Lung (tissue), 12 donors: ENCODE results near the gene GGCT. TPM values are rescaled to one million over a fixed set of nuclear protein-coding genes. Genes with fewer than 3 reads are reported as not detected.
"Not testable (repeated sequence)": the region's sequence is repeated elsewhere in the genome, so short reads cannot be mapped to it uniquely, and the experiment has no call there.

Experiments
- ATAC-seq: fragments of 200-7000 bp; cut with Tn5 transposase; one replicate; pipeline ENCODE4 v1.9.1; 2020; ENCODE audit warnings: moderate number of reproducible peaks; ENCODE audit not compliant: insufficient read depth, low FRiP score
- DNase-seq, 3 donors: peaks; one replicate each; pipeline ENCODE4 v3.0.0-alpha.2; 2013 to 2017
- H3K27ac ChIP-seq, 2 donors: one replicate each; pipeline ENCODE4 v1.5.1; 2013; ENCODE audit warnings: mild to moderate bottlenecking in 2 of 2, moderate library complexity in 2 of 2, control low read depth in 1 of 2, inconsistent platforms in 1 of 2, low read depth in 1 of 2, low read length in 1 of 2
- H3K27me3 ChIP-seq, 3 donors: one replicate each; pipeline ENCODE4 v1.5.1; 2013; ENCODE audit warnings: low read length in 2 of 3; ENCODE audit not compliant: control insufficient read depth in 3 of 3, insufficient read depth in 3 of 3
- H3K36me3 ChIP-seq, 4 donors: one replicate each; pipeline ENCODE4 v1.5.1; 2013; ENCODE audit warnings: low read length in 4 of 4, mild to moderate bottlenecking in 1 of 4, moderate library complexity in 1 of 4; ENCODE audit not compliant: control insufficient read depth in 4 of 4, insufficient read depth in 4 of 4
- H3K4me1 ChIP-seq, 5 donors: one replicate each; pipeline ENCODE4 v1.5.1; 2013; ENCODE audit warnings: low read length in 5 of 5, mild to moderate bottlenecking in 2 of 5, moderate library complexity in 1 of 5; ENCODE audit not compliant: control insufficient read depth in 5 of 5, insufficient read depth in 5 of 5
- H3K4me3 ChIP-seq: one replicate; pipeline ENCODE4 v1.5.1; 2013; ENCODE audit warnings: mild to moderate bottlenecking, control low read depth, moderate library complexity
- H3K9ac ChIP-seq, 2 donors: one replicate each; pipeline ENCODE4 v1.5.1; 2013; ENCODE audit warnings: low read length in 2 of 2, control low read depth in 1 of 2; ENCODE audit not compliant: insufficient read depth in 1 of 2
- H3K9me3 ChIP-seq, 4 donors: one replicate each; pipeline ENCODE4 v1.5.1; 2013; ENCODE audit warnings: low read length in 3 of 4, mild to moderate bottlenecking in 1 of 4, moderate library complexity in 1 of 4; ENCODE audit not compliant: control insufficient read depth in 4 of 4, insufficient read depth in 3 of 4
- WGBS, 2 donors: extraction: QIAGEN DNeasy Blood & Tissue Kit; methylation state at CpG; one replicate each; pipeline ENCODE4 v1.1.7; 2013; 5-methylcytosine and 5-hydroxymethylcytosine counted together
- polyA plus RNA-seq, 2 donors: library from polyadenylated mRNA; stranded (reverse); fragments of 200-250 nt; gene quantifications; one replicate each; pipeline ENCODE4 v1.2.1, GENCODE V29; 2013
- total RNA-seq, 2 donors: library from RNA; depleted of rRNA in 1 of 2; stranded (reverse); fragments of >200 nt in 1 of 2; gene quantifications; one replicate each; pipeline ENCODE4 v1.2.1, GENCODE V29; 2014 to 2021
- TF ChIP-seq, protein P1 (sequence below): IDR thresholded peaks from 2 replicates; pipeline ENCODE4 v1.5.1; 2012; ENCODE audit warnings: mild to moderate bottlenecking; ENCODE audit errors: control extremely low read depth, extremely low read depth
- donor health status: control.
- donor health status: control.
- donor health status: Bipolar disorder and iron deficiency.
- donor health status: healthy.
- donor health status: DM: yes; HTN: yes; CAD: no.

GGCT gene
- total and polyA plus RNA-seq, 4 donors: 33.1 to 90.1 (median 41.6) TPM

DNA sequence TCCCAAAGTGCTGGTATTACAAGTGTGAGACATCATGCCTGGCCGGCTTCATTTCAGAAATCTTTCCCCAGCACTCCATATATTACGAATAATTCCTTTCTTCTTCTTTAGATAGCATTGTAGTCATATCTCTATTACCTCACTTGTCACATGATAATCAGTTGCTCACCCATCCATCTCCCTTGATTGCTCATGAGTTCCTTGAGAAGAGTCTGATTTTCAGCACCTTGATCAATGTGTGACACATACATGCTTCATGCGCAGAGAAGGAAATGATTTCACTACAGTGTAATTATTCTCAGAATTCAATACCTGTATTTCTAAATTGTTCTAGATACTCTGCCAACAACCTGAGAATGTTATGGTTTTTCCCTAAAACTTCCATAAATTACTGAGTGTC, 26.7 kb upstream of the GGCT start:
- H3K27ac ChIP-seq: no peak overlapping the region
- no peaks in the 10 kb centered on the region for H3K4me1 ChIP-seq
- DNase-seq: no peak
- H3K4me3 ChIP-seq: no peak overlapping the region
- no peaks in the 10 kb centered on the region for H3K9me3 ChIP-seq
- WGBS, 2 donors: 96% methylated on average over 3 of the region's 3 CpGs
- no peaks in the 10 kb centered on the region for H3K27me3 ChIP-seq
- H3K36me3 ChIP-seq: peaks cover 0 to 3% (median 1%) of the 10 kb centered on the region in 4 donors
- no peak overlapping the region for H3K9ac ChIP-seq
- TF ChIP-seq, protein P1, sequence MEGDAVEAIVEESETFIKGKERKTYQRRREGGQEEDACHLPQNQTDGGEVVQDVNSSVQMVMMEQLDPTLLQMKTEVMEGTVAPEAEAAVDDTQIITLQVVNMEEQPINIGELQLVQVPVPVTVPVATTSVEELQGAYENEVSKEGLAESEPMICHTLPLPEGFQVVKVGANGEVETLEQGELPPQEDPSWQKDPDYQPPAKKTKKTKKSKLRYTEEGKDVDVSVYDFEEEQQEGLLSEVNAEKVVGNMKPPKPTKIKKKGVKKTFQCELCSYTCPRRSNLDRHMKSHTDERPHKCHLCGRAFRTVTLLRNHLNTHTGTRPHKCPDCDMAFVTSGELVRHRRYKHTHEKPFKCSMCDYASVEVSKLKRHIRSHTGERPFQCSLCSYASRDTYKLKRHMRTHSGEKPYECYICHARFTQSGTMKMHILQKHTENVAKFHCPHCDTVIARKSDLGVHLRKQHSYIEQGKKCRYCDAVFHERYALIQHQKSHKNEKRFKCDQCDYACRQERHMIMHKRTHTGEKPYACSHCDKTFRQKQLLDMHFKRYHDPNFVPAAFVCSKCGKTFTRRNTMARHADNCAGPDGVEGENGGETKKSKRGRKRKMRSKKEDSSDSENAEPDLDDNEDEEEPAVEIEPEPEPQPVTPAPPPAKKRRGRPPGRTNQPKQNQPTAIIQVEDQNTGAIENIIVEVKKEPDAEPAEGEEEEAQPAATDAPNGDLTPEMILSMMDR: no peak
- no peak for ATAC-seq

DNA sequence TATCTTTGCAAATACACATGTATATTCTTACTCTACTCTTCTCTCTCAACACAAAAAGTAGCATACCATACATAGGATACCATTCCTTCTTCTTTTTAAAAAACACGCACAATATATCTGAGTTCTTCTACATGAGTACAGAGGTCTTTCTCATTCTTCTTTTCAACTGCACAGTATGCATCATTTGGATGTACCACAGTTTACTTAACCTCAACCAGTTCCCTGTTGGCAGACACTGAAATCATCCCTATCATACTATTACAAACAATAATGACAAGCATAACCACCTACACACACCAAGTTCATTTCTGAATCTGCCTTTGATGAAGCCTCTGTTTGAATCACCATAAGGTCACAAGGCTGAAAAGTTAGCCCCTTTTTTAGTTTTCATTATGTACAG, 25.7 kb upstream of the GGCT start:
- TF ChIP-seq, protein P1: no peak
- WGBS, 2 donors: 97 to 100% methylated on average over 1 of the region's 1 CpG
- ATAC-seq: no peak
- Histone ChIP-seq H3K27me3 (no peaks in the 10 kb centered on the region), H3K4me1 (no peaks in the 10 kb centered on the region), H3K4me3 (no peak overlapping the region), H3K9ac (no peak overlapping the region), H3K9me3 (no peaks in the 10 kb centered on the region), H3K36me3 (no peaks in the 10 kb centered on the region), H3K27ac (no peak overlapping the region)
- no peak for DNase-seq

DNA sequence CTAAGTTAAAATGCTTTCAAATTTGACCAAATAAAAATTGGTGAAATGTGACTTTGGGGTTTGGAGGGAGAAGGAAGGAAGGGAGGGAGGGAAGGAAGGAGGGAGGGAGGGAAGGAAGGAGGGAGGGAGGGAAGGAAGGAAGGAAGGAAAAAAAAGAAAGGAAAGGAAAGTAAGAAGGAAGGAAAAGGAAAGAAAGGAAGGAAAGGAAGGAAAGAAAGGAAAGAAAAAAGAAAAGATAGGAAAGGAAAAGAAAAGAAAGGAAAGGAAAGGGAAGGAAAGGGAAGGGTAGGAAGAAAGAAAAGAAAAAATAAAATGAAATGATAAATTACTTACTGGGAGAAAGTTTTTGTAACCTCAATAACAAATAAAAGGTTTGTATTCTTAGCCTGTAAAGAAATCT, 24.1 kb upstream of the GGCT start:
- no peak for ATAC-seq
- Histone ChIP-seq H3K9ac (no peak overlapping the region), H3K36me3 (no peaks in the 10 kb centered on the region), H3K4me3 (no peak overlapping the region), H3K27ac (no peak overlapping the region), H3K27me3 (no peaks in the 10 kb centered on the region), H3K9me3 (no peaks in the 10 kb centered on the region), H3K4me1 (peaks cover 0 to 5% (median 0%) of the 10 kb centered on the region in 5 donors)
- DNase-seq: no peak
- TF ChIP-seq, protein P1: no peak

DNA sequence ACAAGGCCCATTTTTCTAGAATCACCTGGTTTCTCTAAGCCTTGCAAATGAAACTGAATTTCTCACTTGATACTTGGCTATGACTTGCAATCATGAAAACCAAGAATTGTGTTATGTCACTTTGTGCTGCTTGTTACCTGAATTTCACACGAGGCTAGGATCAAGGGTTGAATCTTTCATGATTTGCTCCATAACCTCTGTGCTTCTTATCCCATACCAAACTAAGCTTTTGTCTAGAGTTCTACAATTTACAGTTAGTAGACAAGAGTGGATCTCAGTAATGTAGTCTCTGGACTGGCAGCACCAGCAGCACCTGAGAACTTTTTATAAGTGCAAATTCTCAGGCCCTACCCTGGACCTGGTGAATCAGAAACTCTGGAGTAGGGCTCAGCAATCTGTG, 22.7 kb upstream of the GGCT start:
- WGBS, 2 donors: 75 to 84% methylated on average over 1 of the region's 1 CpG
- ATAC-seq: not testable (repeated sequence)

More for the DNA sequence above, 22.7 kb upstream of the GGCT start:
- H3K36me3 ChIP-seq, H3K27me3 ChIP-seq, H3K9ac ChIP-seq, H3K9me3 ChIP-seq, H3K4me1 ChIP-seq, DNase-seq, H3K4me3 ChIP-seq, H3K27ac ChIP-seq: not testable (repeated sequence)
